Activated CD4-positive, alpha-beta T cell treated with anti-CD3 and anti-CD28 coated beads, Interleukin-2, amount 50 U/mL, for 1 hour (primary cell): Measurements from ENCODE around the gene PLCB1.

Source experiments
- DNase-seq: peaks from one replicate; pipeline ENCODE4 v3.0.0-alpha.2; 2020

PLCB1 gene

DNA sequence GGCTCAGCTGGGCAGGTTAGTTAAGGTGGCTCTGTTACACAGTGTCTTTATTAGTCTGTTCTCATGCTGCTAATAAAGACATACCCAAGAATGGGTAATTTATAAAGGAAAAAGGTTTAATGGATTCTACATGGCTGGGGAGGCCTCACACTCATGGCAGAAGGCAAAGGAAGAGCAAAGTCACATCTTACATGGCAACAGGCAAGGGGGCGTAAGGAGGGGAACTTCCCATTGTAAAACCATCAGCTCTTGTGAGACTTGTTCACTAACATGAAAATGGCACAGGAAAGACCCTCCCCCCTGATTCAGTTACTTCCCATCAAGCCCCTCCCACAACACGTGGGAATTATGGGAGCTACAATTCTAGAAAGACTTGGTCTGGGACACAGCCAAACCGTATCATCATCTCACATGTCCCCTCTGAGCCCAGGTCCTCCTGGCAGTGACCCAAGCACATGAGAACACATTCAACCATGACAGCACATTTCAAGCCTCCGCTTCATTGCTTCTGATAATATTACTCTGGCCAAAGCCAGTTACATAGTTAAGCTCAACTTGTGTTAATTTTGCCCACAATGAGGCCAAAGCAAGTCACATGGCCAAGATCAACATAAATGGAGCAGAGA lies 383.9 kb downstream of the PLCB1 start:
- no peak for DNase-seq

- DNase-seq, result no peak
Observed at GRCh38 chr20:8518878-8519277, 386.8 kb downstream of the PLCB1 start.

DNA sequence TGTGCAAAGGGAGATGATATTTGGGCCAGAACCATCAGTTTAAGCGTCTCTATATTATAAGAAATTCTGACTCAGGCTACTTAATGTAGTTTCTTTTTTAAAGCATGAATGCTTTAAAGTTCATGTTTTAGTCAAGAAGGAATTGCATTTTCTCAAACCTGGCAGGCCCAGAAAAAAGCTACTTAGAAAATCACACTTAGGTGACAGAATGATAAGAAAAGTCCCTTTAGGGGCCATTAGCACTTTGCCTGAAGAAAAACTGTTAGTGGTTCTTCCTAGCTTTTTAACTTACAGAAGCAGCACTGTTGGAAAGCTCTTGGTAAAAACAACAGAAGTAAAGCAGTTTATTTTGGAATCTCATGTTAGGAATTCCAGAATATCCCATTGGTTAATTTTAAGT lies 387.8 kb downstream of the PLCB1 start:
- DNase-seq, result no peak

DNA sequence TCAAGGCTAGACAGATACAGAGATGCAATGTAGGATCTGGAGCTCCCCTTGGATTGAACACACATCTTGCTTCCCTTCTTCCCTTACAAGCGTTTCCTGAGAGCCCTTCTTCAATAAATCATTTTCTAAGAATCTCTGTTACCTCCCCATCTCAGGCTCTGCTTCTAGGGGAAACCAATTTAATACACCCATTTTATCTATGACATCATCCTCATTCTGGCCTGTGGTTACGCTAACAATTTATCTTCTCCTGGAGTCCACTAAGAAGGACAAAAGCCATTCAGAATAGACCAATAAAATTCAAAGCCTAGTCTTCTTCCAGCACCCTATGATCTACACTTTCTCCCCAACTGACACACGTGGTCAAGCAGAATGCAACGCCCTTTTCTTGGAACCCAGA lies 390.1 kb downstream of the PLCB1 start:
- no peak for DNase-seq

GRCh38 chr20:8523684-8524083 lies 391.6 kb downstream of the PLCB1 start:
- DNase-seq, result no peak

DNA sequence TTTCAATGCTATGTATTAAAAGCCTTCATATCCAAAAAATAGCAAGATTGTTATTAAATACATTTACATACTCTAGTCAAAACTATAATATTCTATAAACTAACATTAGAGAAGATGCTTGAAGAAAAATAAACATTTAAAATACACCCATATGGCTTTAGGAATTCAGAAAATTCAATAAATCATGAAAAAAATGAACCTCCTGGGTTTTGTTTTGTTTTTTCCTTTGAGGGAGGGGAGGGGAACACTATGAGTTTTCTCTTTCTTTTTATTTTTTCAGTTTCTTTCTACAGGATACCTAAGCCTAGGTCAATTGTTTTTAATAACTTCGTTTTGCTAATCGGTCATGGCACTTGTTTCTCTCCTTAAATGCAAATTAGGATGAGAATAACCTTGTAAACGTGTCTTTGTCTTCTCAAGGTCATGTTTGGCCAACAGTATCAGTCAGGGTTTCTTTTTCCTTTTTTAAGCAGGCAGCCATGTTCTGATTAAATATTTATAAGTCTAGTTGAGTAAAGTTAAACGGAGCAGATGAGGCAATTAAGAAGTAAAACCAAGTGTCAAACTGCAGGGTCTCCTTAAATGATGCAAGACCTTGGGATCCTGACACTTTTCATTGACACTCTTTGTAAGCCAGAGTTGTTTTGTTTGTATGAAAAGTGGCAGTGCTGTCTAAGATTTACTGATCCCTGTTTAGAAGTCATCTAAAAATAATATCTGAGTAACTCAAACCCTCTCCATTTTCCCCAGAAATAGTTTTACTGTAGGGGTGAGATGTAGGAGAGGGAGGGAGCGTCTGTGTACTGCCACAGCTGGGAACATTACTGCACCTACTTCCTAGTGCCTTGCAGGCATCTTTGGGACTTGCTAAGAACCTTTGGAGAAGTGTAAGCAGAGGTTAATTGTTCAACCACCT lies 392.3 kb downstream of the PLCB1 start:
- DNase-seq, result no peak

- DNase-seq, result no peak
Observed at GRCh38 chr20:8525017-8525343, 392.9 kb downstream of the PLCB1 start.

DNA sequence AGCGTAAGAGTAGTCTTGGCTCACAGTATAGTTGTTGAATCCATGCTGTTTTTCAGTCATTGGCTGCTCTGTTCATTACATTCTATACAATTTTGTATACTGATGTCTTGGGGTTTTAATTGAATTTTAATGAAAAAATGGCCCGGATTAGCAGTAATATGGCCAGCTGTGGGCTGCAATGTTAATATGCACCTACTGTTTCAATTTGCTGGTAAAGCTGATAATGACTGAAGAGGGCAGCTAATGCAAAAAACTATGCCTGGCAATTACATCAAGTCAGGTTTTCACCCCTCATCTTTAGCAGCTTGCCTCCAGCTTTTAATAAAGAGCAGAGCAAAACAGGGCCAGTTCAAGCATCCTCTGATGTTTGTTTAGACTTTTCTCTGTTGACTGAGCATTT lies 394.5 kb downstream of the PLCB1 start:
- DNase-seq, result no peak

GRCh38 chr20:8527998-8528723 lies 396.1 kb downstream of the PLCB1 start:
- DNase-seq, result no peak

DNA sequence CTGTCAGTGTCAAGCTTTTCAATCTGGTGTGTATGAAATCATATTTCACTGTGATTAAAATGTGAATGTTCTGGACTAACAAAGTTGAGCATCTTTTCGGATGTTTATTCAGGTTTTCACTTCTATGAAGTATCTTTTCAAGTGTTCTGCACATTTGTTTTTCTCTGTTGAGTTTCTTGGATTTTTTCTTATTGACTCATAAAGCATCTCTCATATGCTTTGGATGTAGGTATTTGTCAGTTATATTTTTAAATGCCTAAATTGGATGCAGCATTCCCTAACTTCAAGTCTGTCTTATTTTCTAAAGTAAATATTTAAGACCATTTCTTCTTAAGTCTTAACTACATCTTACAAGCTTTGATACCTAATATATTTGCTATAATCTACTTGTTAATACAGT lies 398.0 kb downstream of the PLCB1 start:
- no peak for DNase-seq

GRCh38 chr20:8532169-8532568 lies 400.1 kb downstream of the PLCB1 start:
- DNase-seq, result no peak

DNA sequence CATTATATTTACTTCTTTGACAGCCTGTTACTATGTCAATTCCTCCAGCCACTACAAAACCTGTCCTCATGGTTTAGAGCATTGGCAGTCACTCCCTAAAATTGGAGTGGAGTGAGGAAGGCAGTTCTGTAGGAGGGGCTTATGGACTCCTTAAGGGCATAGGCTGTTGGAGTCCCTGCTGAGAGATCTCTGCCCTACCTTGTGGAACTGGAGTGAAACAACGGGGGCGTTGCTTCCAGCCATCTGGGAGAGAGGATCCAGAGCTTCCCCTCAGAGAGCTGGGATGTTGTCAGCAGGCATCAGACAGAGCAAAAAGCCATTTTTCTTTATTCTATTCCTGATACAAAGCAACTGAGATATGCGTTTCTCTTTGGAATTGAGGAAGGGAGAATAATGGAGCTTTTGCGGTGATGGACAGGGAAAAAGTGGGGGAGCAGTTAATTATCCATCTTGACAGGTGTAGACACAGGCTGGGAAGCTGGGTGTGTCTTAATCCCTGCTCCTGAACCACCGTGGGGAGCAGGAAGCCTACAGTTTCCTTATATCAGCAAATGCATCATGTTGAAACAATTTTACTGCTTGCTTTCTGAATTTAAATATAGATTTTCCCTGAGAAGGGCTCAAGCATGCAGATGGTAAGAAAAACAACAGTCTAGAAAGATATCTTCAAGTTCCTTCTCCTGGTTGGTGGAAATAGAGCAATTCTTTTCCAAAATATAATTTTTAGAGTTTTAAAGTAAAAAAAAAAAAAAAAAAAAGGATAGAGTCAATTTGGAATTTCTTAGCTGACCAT lies 402.5 kb downstream of the PLCB1 start:
- DNase-seq, result no peak

DNA sequence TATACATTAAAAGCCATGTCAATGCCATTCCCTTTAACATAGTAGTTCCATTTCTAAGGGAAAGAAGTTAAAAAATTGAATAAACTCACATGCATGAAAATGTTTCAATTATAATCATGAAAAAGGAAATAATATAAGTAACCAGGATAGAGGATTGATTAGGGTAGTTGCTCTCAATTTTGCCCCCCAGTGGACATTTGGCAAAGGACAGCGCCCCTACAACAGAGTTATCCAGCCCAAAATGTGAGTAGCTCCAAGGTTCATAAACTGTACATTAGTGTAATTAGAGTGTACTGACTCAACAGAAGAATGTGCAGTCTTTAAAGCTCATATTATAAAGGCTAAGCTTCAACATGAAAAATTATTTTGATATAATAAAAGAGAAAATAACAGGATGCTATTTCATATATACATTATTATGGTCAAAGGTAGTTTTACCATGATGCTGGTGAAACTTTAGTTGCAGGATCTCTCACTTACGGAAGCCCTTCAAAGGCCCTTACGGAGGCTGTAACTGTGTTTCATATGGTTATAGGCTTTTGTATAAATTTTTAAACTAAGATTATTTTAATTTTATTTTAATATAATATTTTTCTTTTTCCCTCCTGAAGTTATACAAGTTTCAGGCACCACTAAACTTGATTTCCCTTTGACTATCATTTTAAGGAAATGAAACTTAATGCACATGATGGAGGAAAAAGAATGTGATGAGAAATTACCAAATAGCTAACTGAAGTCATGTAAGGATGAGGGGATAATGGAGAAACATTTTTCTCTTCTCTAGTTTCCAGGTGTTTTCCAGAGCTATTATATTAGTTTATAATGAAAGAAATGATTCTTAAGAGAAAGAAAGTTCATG lies 403.6 kb downstream of the PLCB1 start:
- DNase-seq, result no peak

DNA sequence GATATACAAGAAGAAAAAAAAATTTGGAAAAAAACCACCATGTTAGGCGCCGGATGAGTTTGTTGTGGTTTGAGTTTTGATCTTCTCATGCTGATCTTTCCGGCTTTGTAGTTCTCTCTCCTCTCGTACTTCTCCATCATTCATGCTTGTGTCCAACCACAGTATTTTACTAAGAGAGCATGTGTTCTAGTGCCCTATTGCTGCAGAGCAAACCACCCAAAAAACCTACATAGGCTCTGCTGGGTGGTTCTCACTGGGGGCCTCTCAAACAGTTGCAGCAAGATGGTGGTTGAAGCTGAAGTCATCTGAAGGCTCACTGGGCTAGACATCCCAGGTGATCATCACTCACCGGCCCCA lies 404.2 kb downstream of the PLCB1 start:
- no peak for DNase-seq

DNA sequence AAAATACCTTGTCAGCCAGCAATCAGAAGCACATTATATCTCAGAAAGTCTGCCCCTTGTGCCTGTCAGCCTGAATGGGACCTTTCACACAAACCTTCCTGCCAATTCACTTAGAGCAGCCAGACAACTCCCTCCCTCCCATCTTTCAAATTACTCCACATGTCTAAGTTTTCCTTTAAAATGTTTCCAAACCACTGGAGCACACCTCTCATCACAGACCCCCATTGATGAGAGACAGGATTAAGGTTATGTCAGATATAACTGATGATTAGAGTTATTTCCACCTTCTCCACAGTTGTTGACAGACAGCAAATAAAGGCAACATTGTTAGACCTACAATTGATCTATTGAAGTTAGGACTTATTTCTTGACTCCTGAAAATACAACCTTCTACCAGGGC lies 408.4 kb downstream of the PLCB1 start:
- no peak for DNase-seq

DNA sequence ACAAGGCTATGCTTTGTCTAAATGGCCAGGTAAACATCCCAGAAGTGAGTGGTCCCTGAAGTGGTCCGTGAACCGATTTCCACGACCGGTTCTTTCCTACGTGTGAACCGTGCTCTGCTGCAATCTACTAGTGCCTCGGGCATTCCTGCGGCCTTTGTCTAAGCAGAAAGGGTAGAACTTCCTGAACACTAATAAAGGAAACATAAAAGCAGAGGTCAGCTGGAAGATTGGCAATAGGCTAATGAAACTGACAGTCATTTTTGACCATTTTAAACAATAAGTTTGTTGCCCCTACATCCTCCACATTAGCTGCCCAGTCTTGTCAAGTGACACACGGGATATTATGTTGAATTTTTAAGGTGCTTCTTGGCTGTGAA lies 410.0 kb downstream of the PLCB1 start:
- DNase-seq, result no peak

DNA sequence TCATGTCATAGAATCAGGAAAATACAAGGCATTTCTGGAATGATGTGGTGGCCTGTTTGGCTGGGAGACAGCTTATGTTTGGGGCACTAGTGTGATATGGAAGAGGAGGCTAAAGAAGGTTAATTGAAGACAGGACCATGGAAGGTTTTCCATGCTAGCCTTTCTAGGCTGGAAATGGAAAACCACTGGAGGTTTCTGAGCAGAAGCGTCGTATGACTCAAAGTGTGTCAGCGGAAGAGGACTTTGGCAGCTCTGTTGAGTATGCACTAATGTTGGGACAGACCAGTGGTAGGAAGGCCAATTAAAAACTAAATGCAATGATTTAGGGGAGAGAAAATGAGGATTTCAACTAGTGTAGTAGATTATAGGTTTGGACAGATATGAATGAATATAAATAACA lies 413.1 kb downstream of the PLCB1 start:
- no peak for DNase-seq

- no peak for DNase-seq
Observed at GRCh38 chr20:8547035-8547650, 415.1 kb downstream of the PLCB1 start.

- DNase-seq, result no peak
Observed at GRCh38 chr20:8547968-8548588, 416.0 kb downstream of the PLCB1 start.

DNA sequence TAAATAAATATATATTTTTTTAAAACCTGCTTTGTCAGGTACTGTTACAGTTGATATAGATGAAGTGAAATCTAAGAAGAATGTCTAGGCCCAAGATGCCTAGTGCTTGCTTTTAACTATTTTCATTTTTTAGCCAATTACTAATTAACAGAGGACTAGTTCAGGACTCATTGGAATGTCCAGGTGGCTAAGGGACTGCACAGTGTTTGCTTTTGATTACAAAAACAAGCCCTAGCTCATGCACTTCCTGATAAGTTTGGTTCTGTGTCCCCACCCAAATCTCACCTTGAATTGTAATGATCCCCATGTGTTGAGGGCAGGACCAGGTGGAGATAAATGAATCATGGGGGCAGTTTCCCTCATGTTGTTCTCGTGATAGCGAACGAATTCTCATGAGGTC lies 417.1 kb downstream of the PLCB1 start:
- DNase-seq, result no peak

GRCh38 chr20:8557711-8558110 lies 425.6 kb downstream of the PLCB1 start:
- no peak for DNase-seq
